SU-DHL-6 (cell line): Measurements from ENCODE around the gene RAP1GAP2.

Source experiments
- H2AFZ ChIP-seq: fragments of 200-600 bp; sonication (generic); 2 replicates; pipeline ENCODE4 v1.6.1; 2014; ENCODE audit warnings: low read depth, mild to moderate bottlenecking, moderate library complexity, mixed read lengths, antibody characterized with exemption, low read length; ENCODE audit not compliant: severe bottlenecking
- H3F3A ChIP-seq: fragments of 200-600 bp; shearing (Covaris generic); 2 replicates; pipeline ENCODE4 v1.6.0; 2016; ENCODE audit warnings: antibody characterized with exemption, mild to moderate bottlenecking; ENCODE audit not compliant: insufficient read depth
- H3K27ac ChIP-seq: fragments of 200-600 bp; sonication (generic); 2 replicates; pipeline ENCODE4 v1.5.1; 2016; ENCODE audit warnings: low read depth, mild to moderate bottlenecking, low read length, moderate library complexity, mixed read lengths
- H3K27me3 ChIP-seq: fragments of 200-600 bp; sonication (generic), shearing (Covaris generic); 2 replicates; pipeline ENCODE4 v1.6.0; 2014; ENCODE audit warnings: mild to moderate bottlenecking, low read length
- H3K36me3 ChIP-seq: fragments of 200-600 bp; sonication (generic); 2 replicates; pipeline ENCODE4 v1.6.1; 2014; ENCODE audit warnings: mild to moderate bottlenecking, low read length, mixed read lengths
- H3K4me2 ChIP-seq: fragments of 300-600, 200-600 bp; shearing (Covaris generic), sonication (generic); 2 replicates; pipeline ENCODE4 v1.6.0; 2014; ENCODE audit warnings: low read length, low read depth, mild to moderate bottlenecking; ENCODE audit not compliant: poor library complexity, severe bottlenecking
- H3K4me3 ChIP-seq: fragments of 200-600 bp; sonication (generic); 2 replicates; pipeline ENCODE4 v1.5.1; 2014; ENCODE audit warnings: antibody characterized with exemption, low read length, mild to moderate bottlenecking, mixed read lengths; ENCODE audit not compliant: insufficient read depth, poor library complexity, severe bottlenecking
- H3K79me2 ChIP-seq: fragments of 200-600 bp; sonication (generic); 2 replicates; pipeline ENCODE4 v1.6.1; 2014; ENCODE audit warnings: mild to moderate bottlenecking, low read length, moderate library complexity; ENCODE audit not compliant: insufficient read depth
- H3K9ac ChIP-seq: fragments of 200-600 bp; sonication (generic); 2 replicates; pipeline ENCODE4 v1.7.0; 2014; ENCODE audit warnings: mild to moderate bottlenecking, low read length
- H3K9me2 ChIP-seq: fragments of 200-600 bp; sonication (generic); replicated peaks from 2 replicates; pipeline ENCODE4 v1.6.1; 2014; ENCODE audit warnings: low read length; ENCODE audit not compliant: insufficient read depth
- H3K9me3 ChIP-seq: fragments of 200-600 bp; sonication (generic); 2 replicates; pipeline ENCODE4 v1.6.1; 2014; ENCODE audit warnings: low read length, mixed read lengths; ENCODE audit not compliant: insufficient read depth
- H4K20me1 ChIP-seq: fragments of 200-600 bp; sonication (generic); 2 replicates; pipeline ENCODE4 v1.6.1; 2014; ENCODE audit warnings: low read depth, mild to moderate bottlenecking, antibody characterized with exemption, low read length, moderate library complexity, mixed read lengths
- EZH2phosphoT487 ChIP-seq: fragments of 200-600 bp; sonication (generic), shearing (Covaris generic); conservative IDR thresholded peaks from 2 replicates; pipeline ENCODE4 v1.6.1; 2018; ENCODE audit warnings: mild to moderate bottlenecking, antibody characterized with exemption, low read length, moderate library complexity, mixed read lengths
- TF ChIP-seq, protein P1 (sequence below): fragments of 200-600 bp; sonication (generic); IDR thresholded peaks from one replicate; pipeline ENCODE4 v1.5.1; 2017; ENCODE audit warnings: antibody characterized with exemption, mild to moderate bottlenecking, low read length, moderate library complexity; ENCODE audit not compliant: insufficient read depth, poor library complexity, severe bottlenecking

RAP1GAP2 gene

DNA sequence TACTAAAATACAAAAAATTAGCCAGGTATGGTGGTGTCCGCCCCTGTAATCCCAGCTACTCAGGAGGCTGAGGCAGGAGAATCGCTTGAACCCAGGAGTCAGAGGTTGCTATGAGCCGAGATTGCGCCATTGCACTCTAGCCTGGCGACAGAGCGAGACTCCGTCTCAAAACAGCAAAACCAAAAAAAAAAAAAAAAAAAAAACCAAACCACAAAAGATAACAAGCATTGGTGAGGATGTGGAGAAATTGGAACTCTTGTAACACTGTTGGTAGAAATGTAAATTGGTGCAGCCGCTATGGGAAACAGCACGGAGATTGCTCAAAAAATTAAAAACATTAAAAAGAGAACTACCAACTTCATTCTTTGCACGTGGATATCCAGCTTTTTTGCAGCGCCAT is 147.7 kb downstream of the RAP1GAP2 start:
- Histone ChIP-seq H3K27me3 (no peaks in the 10 kb centered on the region), H3K4me3 (no peak overlapping the region), H3K9ac (no peak overlapping the region), H2AFZ (no peak overlapping the region), H3K27ac (no peak overlapping the region), H3F3A (no peaks in the 10 kb centered on the region), H3K9me3 (no peaks in the 10 kb centered on the region), H3K9me2 (no peaks in the 10 kb centered on the region), H3K36me3 (no peaks in the 10 kb centered on the region), H3K4me2 (no peak overlapping the region), H3K79me2 (no peaks in the 10 kb centered on the region), H4K20me1 (no peaks in the 10 kb centered on the region)
- TF ChIP-seq, protein P1, sequence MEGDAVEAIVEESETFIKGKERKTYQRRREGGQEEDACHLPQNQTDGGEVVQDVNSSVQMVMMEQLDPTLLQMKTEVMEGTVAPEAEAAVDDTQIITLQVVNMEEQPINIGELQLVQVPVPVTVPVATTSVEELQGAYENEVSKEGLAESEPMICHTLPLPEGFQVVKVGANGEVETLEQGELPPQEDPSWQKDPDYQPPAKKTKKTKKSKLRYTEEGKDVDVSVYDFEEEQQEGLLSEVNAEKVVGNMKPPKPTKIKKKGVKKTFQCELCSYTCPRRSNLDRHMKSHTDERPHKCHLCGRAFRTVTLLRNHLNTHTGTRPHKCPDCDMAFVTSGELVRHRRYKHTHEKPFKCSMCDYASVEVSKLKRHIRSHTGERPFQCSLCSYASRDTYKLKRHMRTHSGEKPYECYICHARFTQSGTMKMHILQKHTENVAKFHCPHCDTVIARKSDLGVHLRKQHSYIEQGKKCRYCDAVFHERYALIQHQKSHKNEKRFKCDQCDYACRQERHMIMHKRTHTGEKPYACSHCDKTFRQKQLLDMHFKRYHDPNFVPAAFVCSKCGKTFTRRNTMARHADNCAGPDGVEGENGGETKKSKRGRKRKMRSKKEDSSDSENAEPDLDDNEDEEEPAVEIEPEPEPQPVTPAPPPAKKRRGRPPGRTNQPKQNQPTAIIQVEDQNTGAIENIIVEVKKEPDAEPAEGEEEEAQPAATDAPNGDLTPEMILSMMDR = no peak
- no peak for TF ChIP-seq EZH2phosphoT487

DNA sequence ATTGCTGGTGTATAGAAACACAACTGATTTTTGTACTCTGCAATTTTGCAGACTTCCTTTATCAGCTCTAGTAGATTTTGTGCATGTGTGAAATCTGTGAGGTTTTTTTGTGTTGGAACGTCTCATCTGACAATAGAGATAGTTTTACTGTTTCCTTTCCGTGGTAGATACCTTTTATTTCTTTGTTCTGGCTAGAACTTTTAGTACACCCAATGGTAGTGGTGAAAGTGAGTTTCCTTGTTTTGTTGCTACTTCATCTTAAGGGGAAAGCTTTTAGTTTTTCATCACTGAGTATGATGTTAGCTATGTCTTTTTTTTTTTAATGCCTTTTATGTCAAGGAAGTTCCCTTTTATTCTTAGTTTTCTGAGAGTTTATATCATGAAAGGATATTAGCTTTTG is 149.1 kb downstream of the RAP1GAP2 start:
- H4K20me1 ChIP-seq = no peaks in the 10 kb centered on the region
- H3K9ac ChIP-seq = no peak overlapping the region
- no peaks in the 10 kb centered on the region for H3K27me3 ChIP-seq
- H3F3A ChIP-seq = no peaks in the 10 kb centered on the region
- no peak overlapping the region for H3K27ac ChIP-seq
- H3K79me2 ChIP-seq = no peaks in the 10 kb centered on the region
- TF ChIP-seq EZH2phosphoT487 = no peak
- TF ChIP-seq, protein P1 = no peak
- H3K4me2 ChIP-seq = no peak overlapping the region
- no peaks in the 10 kb centered on the region for H3K36me3 ChIP-seq
- H2AFZ ChIP-seq = no peak overlapping the region
- H3K9me2 ChIP-seq = no peaks in the 10 kb centered on the region
- H3K4me3 ChIP-seq = no peak overlapping the region
- H3K9me3 ChIP-seq = no peaks in the 10 kb centered on the region

DNA sequence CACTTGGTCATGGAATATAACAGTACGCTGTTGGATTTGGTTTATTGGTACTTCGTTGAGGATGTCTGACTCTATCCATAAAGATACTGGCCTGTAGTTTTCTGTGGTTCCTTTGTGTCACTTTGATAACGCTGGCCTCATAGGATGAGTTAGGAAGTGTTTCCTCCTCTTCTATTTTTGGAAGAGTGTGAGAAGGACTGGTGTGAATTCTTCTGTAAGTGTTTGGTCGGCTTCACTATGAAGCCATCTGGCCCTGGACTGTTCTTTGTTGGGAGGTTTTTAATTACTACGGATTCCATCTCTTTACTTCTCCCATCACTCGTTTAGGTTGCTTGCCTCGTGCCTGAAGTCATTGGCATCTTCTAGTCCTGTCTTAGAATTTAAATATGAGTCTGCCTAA is 149.9 kb downstream of the RAP1GAP2 start:
- no peak for TF ChIP-seq EZH2phosphoT487
- TF ChIP-seq, protein P1 = no peak
- no peaks in the 10 kb centered on the region for H3K79me2 ChIP-seq
- H3K27ac ChIP-seq = no peak overlapping the region
- no peaks in the 10 kb centered on the region for H3K9me2 ChIP-seq
- H3F3A ChIP-seq = no peaks in the 10 kb centered on the region
- H3K4me3 ChIP-seq = no peak overlapping the region
- H2AFZ ChIP-seq = no peak overlapping the region
- H3K9me3 ChIP-seq = no peaks in the 10 kb centered on the region
- H4K20me1 ChIP-seq = no peaks in the 10 kb centered on the region
- H3K4me2 ChIP-seq = no peak overlapping the region
- H3K9ac ChIP-seq = no peak overlapping the region
- no peaks in the 10 kb centered on the region for H3K36me3 ChIP-seq
- no peaks in the 10 kb centered on the region for H3K27me3 ChIP-seq

DNA sequence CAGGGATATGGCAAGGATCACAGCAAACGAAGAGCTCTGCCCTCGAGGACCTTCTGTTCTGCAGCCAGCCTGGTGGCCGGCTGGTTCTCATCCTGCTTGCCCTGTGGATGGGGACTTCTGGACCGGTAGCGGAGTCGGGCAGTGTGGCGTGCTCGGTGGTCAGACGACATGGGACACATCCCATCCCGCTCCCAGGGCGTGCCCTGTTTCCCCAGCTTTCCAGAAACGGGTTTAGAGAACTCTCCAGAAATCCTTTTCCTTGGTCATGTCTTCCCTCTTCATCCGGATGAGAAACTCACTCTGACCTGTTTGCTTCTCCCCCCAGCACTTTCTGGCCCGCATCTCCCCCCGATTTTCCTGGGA is 151.3 kb downstream of the RAP1GAP2 start:
- TF ChIP-seq, protein P1 = no peak
- no peak for TF ChIP-seq EZH2phosphoT487
- no peak overlapping the region for H3K4me3 ChIP-seq
- no peaks in the 10 kb centered on the region for H3K36me3 ChIP-seq
- H3F3A ChIP-seq = no peaks in the 10 kb centered on the region
- H3K79me2 ChIP-seq = no peaks in the 10 kb centered on the region
- H3K9me2 ChIP-seq = no peaks in the 10 kb centered on the region
- no peak overlapping the region for H2AFZ ChIP-seq
- no peaks in the 10 kb centered on the region for H3K27me3 ChIP-seq
- H3K9me3 ChIP-seq = no peaks in the 10 kb centered on the region
- H4K20me1 ChIP-seq = no peaks in the 10 kb centered on the region
- H3K4me2 ChIP-seq = no peak overlapping the region
- H3K27ac ChIP-seq = no peak overlapping the region
- H3K9ac ChIP-seq = no peak overlapping the region
